HG02798 (cell line): ENCODE results near the gene CIDEA.
"Not testable (repeated sequence)": the region's sequence is repeated elsewhere in the genome, so short reads cannot be mapped to it uniquely, and the experiment has no call there.

Source experiments
- ATAC-seq: cut with Tn5 transposase; IDR thresholded peaks from one replicate; pipeline ENCODE4 v1.9.1; 2021; ENCODE audit warnings: mild to moderate bottlenecking; ENCODE audit not compliant: unreplicated experiment, poor library complexity

The CIDEA gene

GRCh38 chr18:12236934-12237832 is 17.0 kb upstream of the CIDEA start:
- ATAC-seq = peak; percentile 95

GRCh38 chr18:12238826-12239225 is 15.3 kb upstream of the CIDEA start:
- no peak for ATAC-seq

- ATAC-seq = no peak
Observed at GRCh38 chr18:12239431-12239830, 14.7 kb upstream of the CIDEA start.

- ATAC-seq = no peak
Observed at GRCh38 chr18:12242658-12243260, 11.4 kb upstream of the CIDEA start.

GRCh38 chr18:12243272-12243671 is 10.9 kb upstream of the CIDEA start:
- not testable (repeated sequence) for ATAC-seq

GRCh38 chr18:12245793-12246135 is 8.4 kb upstream of the CIDEA start:
- no peak for ATAC-seq

- ATAC-seq = no peak
Observed at GRCh38 chr18:12246849-12247808, 7.0 kb upstream of the CIDEA start.

GRCh38 chr18:12247946-12248345 is 6.2 kb upstream of the CIDEA start:
- ATAC-seq = no peak

- no peak for ATAC-seq
Observed at GRCh38 chr18:12248926-12249720, 5.0 kb upstream of the CIDEA start.

- no peak for ATAC-seq
Observed at GRCh38 chr18:12251311-12251710, 2.9 kb upstream of the CIDEA start.

- no peak for ATAC-seq
Observed at GRCh38 chr18:12252061-12252460, 2.1 kb upstream of the CIDEA start.

- ATAC-seq = no peak
Observed at GRCh38 chr18:12253027-12253426, 1.1 kb upstream of the CIDEA start.

- no peak for ATAC-seq
Observed at GRCh38 chr18:12253663-12254135, 462 bp upstream of the CIDEA start.

GRCh38 chr18:12254820-12255511 is 805 bp downstream of the CIDEA start:
- no peak for ATAC-seq

GRCh38 chr18:12255626-12256026 is 1.5 kb downstream of the CIDEA start:
- no peak for ATAC-seq

- no peak for ATAC-seq
Observed at GRCh38 chr18:12256951-12257350, 2.8 kb downstream of the CIDEA start.

GRCh38 chr18:12257996-12258718 is 4.0 kb downstream of the CIDEA start:
- no peak for ATAC-seq
